MV-4-11 (cell line): ENCODE measurements around the gene USP5.
A peak's percentile ranks its signal among the peaks of the same experiment; 100 is the strongest.

Experiments
- DNase-seq: peaks from one replicate; lab custom pipeline; 2025; lab: John Stamatoyannopoulos, UW

Gene USP5

DNA sequence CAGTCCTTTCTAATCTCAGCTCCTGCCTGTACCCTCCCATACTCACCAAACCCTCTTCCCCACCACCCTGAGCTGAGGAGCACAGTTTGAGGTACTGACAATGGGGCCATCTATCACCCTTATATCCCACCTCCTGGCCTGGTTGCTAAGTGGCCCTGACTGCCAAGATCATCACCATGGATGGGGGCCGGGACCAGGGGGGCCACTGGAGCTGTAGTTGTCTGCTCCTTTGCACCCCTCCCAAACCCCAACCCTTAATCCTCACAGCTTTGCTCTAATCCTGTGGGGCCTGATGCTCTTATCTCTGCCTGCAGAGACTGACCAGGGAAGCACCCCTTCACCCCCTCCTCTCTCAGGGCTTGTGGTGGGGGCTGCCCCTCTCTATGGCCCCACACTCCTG, 11.6 kb upstream of the USP5 start:
- DNase-seq = no peak

- DNase-seq = no peak
Measured at GRCh38 chr12:6840761-6841515, 11.0 kb upstream of the USP5 start, which contains the start of gene GNB3. Gene GNB3, plus strand, starts transcription at chr12:6840925. Its CDS starts 363 bp downstream, at chr12:6841288.

DNA sequence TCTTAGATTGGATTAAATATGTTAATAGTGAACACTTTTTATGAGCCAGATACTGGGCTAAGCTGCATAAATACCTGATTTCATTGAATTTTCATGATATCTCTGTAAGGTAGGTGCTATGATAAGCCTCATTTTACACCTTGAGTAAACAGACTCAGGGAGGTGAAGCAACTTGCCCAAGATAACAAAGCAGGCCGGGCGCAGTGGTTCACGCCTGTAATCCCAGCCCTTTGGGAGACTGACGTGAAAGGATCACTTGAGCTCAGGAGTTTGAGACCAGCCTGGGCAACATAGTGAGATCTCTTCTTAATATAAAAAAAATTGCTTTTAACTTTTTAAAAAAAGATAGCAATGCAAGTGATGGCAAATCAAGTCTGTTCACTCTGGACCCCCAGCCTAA, 9.9 kb upstream of the USP5 start:
- DNase-seq = no peak

DNA sequence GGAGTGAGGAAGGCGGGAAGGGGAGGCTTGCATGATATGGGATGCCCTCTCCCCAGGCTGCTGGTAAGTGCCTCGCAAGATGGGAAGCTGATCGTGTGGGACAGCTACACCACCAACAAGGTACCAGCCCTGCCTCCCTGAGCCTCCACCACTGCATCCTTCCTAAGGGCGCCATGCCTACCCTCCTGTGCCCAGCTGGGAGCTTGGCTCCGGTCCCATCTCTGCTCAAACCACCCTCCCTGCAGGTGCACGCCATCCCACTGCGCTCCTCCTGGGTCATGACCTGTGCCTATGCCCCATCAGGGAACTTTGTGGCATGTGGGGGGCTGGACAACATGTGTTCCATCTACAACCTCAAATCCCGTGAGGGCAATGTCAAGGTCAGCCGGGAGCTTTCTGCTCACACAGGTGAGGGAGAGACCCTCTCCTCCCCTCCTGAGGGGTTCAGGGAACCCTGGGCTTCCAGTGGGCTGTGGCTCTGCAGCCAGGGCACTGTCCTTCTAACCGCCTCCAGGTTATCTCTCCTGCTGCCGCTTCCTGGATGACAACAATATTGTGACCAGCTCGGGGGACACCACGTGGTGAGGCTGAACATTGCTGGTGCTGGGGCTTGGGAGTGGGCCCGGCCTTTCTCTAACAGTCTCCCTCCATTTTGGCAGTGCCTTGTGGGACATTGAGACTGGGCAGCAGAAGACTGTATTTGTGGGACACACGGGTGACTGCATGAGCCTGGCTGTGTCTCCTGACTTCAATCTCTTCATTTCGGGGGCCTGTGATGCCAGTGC, 8.6 kb upstream of the USP5 start:
- DNase-seq = peak; percentile 33

GRCh38 chr12:6845395-6845794, 6.6 kb upstream of the USP5 start:
- no peak for DNase-seq

DNA sequence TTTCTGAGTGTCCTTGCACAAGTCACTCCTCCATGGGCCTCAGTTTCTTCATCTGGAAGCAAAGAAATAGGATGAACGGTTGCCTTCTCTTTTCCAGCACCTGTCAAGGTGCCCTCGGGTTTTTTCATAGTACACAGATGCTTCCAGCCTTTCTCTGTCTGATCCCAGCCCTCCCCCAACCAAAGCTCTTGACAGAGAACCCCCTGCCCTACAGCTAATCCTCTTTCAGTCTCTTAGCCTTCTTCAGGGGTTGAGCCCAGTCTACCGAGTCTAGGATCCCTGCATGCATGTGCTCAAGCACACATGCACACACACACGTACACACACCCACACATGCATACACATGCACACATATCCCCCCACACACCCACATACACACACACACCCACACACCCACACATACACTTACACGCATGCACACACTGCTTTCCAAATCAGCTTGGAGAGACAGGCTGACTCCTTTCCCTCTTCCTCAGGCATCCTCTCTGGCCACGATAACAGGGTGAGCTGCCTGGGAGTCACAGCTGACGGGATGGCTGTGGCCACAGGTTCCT, 5.6 kb upstream of the USP5 start:
- DNase-seq = no peak

DNA sequence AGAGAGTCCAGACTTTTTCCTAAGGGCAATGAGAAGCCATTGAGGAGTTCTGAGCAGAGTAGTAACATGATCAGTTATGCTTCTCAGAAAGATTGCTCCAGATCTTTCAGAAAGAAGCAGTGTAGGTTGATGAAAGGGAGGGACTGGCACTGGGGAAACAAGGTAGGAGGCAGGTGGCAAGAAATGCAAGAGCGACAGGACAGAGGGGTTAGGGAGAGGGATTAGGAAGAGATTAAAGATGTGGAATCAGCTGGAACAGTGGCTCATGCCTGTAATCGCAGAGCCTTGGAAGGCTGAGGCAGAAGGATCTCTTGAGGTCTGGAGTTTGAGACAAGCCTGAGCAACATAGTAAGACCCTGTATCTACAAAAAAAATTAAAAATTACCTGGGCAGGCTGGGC, 4.3 kb upstream of the USP5 start:
- DNase-seq = no peak

- DNase-seq = no peak
Measured at GRCh38 chr12:6849427-6849826, 2.5 kb upstream of the USP5 start.

- no peak for DNase-seq
Measured at GRCh38 chr12:6849976-6850560, 1.9 kb upstream of the USP5 start.

DNA sequence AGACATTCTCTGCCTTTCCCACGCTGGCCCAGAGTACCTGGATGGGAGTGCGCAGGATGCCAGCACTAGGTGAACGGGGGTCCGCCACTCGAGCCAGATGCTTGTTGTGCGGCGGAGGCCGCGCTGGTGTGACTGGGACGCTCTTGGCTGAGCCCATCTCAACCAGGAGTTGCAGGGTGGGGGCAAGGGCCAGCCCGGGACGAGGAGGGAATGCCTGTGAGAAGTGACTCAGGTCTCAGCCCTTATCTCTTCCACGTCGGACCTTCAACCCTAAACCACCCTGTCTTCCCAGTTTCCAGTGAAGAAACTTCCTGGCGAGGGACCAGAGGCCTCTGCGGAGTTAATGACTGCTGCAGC, 1.2 kb upstream of the USP5 start:
- no peak for DNase-seq

- DNase-seq = peak; percentile 99
Measured at GRCh38 chr12:6851153-6851920, 613 bp upstream of the USP5 start, which contains the start of gene CDCA3. Gene CDCA3, minus strand, starts transcription at chr12:6851286. Its CDS starts 334 bp downstream, at chr12:6850952.

DNA sequence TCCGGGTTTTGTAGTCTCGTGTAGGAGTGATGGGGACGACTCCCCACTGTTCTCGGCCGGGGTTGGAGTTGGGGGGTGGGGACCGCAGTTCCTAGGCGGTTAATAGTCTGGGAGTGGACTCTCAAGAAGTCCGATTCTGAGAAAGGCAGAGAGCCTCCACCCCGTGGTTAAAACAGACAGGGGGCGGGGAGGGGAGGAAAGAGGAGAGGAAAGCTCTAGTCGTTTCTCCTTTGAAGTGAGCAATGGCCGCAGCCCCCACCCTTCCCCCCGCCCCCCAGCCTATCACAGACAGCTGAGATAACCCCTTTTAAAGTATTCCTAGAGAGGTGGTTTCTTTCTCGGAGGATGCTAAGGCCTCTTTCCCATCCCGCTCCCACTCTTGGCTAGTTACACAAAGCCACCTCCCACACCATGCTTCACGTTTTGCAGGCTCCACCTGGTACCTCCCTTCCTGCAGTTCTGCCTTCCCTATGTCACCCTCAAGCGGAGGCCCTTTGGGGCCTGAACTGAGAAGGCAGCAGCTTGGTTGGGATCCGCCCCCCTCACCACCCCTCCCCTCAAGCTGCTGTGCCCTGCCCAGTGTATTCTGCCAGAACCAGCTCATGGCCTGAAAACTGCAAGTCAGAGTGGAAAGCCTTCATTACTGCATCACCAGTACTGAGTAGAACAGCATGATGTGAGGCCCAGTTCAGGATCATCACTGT, 853 bp downstream of the USP5 start:
- no peak for DNase-seq

GRCh38 chr12:6853626-6854025, 1.7 kb downstream of the USP5 start:
- no peak for DNase-seq

GRCh38 chr12:6854036-6854435, 2.1 kb downstream of the USP5 start:
- DNase-seq = no peak

GRCh38 chr12:6855322-6855721, 3.4 kb downstream of the USP5 start:
- DNase-seq = no peak

GRCh38 chr12:6858799-6859198, 6.8 kb downstream of the USP5 start:
- DNase-seq = no peak

- DNase-seq = no peak
Measured at GRCh38 chr12:6860116-6860515, 8.2 kb downstream of the USP5 start.

DNA sequence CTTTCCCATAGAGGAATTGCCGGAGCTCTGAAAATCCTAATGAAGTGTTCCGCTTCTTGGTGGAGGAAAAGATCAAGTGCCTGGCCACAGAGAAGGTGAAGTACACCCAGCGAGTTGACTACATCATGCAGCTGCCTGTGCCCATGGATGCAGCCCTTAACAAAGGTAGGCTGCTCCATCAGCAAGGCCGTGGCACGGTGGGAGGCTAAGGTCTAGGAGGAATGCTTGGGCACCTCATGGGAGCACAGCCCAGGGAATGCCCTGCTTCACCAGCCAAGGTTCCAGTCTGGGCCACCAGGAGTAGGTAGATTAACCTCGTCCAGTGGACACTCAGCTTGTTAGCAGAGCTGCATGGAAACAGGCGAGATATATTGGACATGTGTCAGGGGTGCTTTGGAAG, 9.0 kb downstream of the USP5 start:
- no peak for DNase-seq

- DNase-seq = no peak
Measured at GRCh38 chr12:6861391-6861790, 9.4 kb downstream of the USP5 start.

DNA sequence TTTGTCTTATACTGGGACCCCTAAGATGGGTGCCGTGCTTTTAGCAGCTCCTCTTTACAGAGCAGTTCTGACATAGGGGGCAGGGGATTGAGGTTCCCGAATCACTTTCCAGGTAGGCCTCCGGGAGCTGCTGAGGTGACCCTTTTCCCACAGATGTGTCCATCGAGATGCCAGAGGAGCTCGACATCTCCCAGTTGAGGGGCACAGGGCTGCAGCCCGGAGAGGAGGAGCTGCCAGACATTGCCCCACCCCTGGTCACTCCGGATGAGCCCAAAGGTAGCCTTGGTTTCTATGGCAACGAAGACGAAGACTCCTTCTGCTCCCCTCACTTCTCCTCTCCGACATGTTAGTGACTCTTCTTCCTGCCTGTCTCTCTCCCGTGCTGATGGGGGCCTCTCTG, 11.1 kb downstream of the USP5 start:
- DNase-seq = no peak

- DNase-seq = no peak
Measured at GRCh38 chr12:6863586-6864321, 11.8 kb downstream of the USP5 start.
